ENCODE data around the gene XPNPEP1. TPM values are rescaled to one million over a fixed set of nuclear protein-coding genes. Genes with fewer than 3 reads are reported as not detected.

XPNPEP1 gene
- total RNA-seq, 4 donors from 2014 or later: 108 to 298 (median 127) TPM

DNA sequence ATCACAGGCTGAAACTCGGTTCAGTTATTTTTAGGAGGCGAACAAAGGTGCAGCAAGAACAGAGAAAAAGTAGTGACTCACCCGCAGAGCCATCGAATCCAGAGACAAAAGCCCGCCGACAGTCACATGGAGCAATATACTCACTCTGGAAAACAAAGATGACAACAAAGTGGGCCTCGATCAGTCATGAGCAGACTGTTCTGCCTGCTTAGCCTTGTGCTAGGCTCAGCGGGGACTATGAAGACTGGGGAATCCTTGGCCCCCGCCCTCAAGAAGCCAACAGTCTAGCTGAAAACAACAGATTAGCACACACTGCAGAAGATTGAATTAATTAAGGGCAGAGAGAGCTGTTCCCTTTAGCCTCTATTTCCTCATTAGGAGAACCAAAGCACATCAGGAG is 30.4 kb downstream of the XPNPEP1 start:
- Histone ChIP-seq H3K9me3 (no peaks in the 10 kb centered on the region), H3K36me3 (peaks cover 0 to 13% (median 3%) of the 10 kb centered on the region in 4 donors), H3K27ac (peak overlapping the region in 1 of 4 donors; percentile 30), H3K4me3 (no peak overlapping the region), H3K4me1 (peaks cover 7 to 50% (median 14%) of the 10 kb centered on the region in 4 donors), H3K27me3 (no peaks in the 10 kb centered on the region)
- intact Hi-C loops (cut with DNase I; ENCODE audit: low total_unique reads): no loop called here
- WGBS, 2 donors (ENCODE audit: low coverage in 1 of 2): 83 to 95% methylated on average over 3 to 9 of the region's 9 CpGs
- TF ChIP-seq POLR2AphosphoS5 (IDR thresholded peaks at IDR 0.05) (no peak), EP300 (IDR thresholded peaks at IDR 0.05; ENCODE audit: low read depth) (no peak), POLR2A (IDR thresholded peaks at IDR 0.05) (no peak)
- TF ChIP-seq, protein P1, sequence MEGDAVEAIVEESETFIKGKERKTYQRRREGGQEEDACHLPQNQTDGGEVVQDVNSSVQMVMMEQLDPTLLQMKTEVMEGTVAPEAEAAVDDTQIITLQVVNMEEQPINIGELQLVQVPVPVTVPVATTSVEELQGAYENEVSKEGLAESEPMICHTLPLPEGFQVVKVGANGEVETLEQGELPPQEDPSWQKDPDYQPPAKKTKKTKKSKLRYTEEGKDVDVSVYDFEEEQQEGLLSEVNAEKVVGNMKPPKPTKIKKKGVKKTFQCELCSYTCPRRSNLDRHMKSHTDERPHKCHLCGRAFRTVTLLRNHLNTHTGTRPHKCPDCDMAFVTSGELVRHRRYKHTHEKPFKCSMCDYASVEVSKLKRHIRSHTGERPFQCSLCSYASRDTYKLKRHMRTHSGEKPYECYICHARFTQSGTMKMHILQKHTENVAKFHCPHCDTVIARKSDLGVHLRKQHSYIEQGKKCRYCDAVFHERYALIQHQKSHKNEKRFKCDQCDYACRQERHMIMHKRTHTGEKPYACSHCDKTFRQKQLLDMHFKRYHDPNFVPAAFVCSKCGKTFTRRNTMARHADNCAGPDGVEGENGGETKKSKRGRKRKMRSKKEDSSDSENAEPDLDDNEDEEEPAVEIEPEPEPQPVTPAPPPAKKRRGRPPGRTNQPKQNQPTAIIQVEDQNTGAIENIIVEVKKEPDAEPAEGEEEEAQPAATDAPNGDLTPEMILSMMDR (IDR thresholded peaks at IDR 0.05): no peak
- DNase-seq: no peak
- in situ Hi-C loops (cut with MboI; ENCODE audit: low pct_ligation_motif_present in 1 of 4, low pct_unique_long_range_greater_than_20kb in 1 of 4, low sequenced_read_pairs in 3 of 4): loop anchor here in 2 of 4 donors (25.0 kb wide), 4 partner anchors 94 to 669 kb away; partner anchors contain the start of gene SMC3 (in 1 of the 2)

DNA sequence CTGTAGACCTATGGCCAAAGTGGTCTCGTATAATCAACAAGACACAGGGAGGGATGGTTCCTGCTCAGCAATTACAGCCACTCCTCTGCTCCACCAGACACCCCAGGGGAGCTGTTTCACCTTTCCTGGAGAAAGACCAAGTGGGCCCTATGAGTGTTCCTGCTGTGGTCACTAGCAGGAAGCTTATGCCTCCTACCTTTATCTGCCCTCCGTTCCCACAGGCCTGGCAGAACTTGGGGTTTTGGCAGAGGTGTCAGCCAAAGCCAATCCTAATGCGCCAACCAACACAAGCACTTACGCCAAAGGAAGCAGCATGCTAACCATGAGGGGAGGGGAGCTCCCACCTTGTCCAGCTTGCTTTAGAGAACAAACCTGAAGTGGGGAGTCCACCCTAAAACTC is 31.2 kb downstream of the XPNPEP1 start:
- H3K27ac ChIP-seq: no peak overlapping the region
- peaks cover 0 to 21% (median 5%) of the 10 kb centered on the region in 4 donors for H3K36me3 ChIP-seq
- in situ Hi-C loops (cut with MboI; ENCODE audit: low pct_ligation_motif_present in 1 of 4, low pct_unique_long_range_greater_than_20kb in 1 of 4, low sequenced_read_pairs in 3 of 4) (loop anchor here in 2 of 4 donors (25.0 kb wide), 4 partner anchors 95 to 670 kb away; partner anchors contain the start of gene SMC3 (in 1 of the 2)), intact Hi-C loops (cut with DNase I; ENCODE audit: low total_unique reads) (no loop called here)
- no peak for DNase-seq
- peaks cover 7 to 50% (median 14%) of the 10 kb centered on the region in 4 donors for H3K4me1 ChIP-seq
- no peaks in the 10 kb centered on the region for H3K9me3 ChIP-seq
- H3K4me3 ChIP-seq: no peak overlapping the region
- TF ChIP-seq, protein P1 (IDR thresholded peaks at IDR 0.05): no peak
- TF ChIP-seq POLR2AphosphoS5 (IDR thresholded peaks at IDR 0.05) (no peak), POLR2A (IDR thresholded peaks at IDR 0.05) (no peak), EP300 (IDR thresholded peaks at IDR 0.05; ENCODE audit: low read depth) (no peak)
- H3K27me3 ChIP-seq: no peaks in the 10 kb centered on the region
- 85% methylated on average over 4 of the region's 4 CpGs; no CpG with 5 or more reads in 1 of the 2 donors for WGBS, 2 donors (ENCODE audit: low coverage in 1 of 2)

DNA sequence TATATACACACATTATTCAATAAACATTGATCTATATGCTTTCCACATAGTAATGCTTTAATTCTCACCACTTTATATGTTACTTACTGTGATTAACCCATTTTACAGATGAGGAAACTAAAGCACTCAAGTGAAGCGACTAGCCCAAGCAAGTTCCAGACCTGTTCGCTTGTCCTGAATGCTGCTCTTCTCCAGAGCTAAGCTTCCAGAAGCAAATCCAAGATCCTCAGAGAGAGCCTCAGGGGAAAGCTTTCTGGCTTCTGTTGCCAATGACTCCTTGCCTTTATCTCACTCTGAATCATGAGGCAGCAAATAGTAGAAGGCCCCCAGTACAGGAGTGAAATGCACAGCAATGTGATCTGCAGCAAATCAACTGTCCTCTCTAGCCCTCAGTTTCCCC is 32.2 kb downstream of the XPNPEP1 start:
- Histone ChIP-seq H3K4me1 (peaks cover 7 to 49% (median 14%) of the 10 kb centered on the region in 4 donors), H3K27me3 (no peaks in the 10 kb centered on the region), H3K27ac (peak overlapping the region in 1 of 4 donors; percentile 41), H3K4me3 (no peak overlapping the region), H3K36me3 (peaks cover 0 to 21% (median 5%) of the 10 kb centered on the region in 4 donors), H3K9me3 (no peaks in the 10 kb centered on the region)
- intact Hi-C loops (cut with DNase I; ENCODE audit: low total_unique reads): no loop called here
- 95 to 100% methylated on average over 2 of the region's 2 CpGs for WGBS, 2 donors (ENCODE audit: low coverage in 1 of 2)
- in situ Hi-C loops (cut with MboI; ENCODE audit: low pct_ligation_motif_present in 1 of 4, low pct_unique_long_range_greater_than_20kb in 1 of 4, low sequenced_read_pairs in 3 of 4): loop anchor here in 2 of 4 donors (25.0 kb wide), 4 partner anchors 96 to 671 kb away; partner anchors contain the start of gene SMC3 (in 1 of the 2)
- TF ChIP-seq POLR2AphosphoS5 (IDR thresholded peaks at IDR 0.05) (no peak), EP300 (IDR thresholded peaks at IDR 0.05; ENCODE audit: low read depth) (no peak)
- DNase-seq: no peak

DNA sequence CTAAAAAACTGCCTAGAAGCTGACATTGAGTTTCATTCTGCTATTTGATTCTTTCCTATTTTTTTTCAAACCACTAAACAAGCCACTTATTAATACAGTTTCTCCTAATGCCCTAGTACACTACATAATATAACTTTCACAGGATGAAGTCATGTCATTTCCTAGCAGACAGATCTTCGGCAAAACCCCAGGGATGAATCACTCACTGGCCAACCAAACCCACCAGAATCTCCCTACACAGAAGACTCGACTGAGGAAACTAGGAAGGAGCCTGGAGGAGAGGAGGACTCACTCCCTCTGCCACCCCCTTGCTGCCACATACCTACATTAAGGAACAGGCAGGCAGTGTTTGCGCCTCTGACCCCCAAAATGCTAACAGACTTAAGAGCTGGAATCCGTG is 33.4 kb downstream of the XPNPEP1 start:
- H3K4me1 ChIP-seq: peaks cover 2 to 37% (median 4%) of the 10 kb centered on the region in 4 donors
- H3K27me3 ChIP-seq: no peaks in the 10 kb centered on the region
- no peak for TF ChIP-seq POLR2AphosphoS5 (IDR thresholded peaks at IDR 0.05)
- TF ChIP-seq EP300 (IDR thresholded peaks at IDR 0.05; ENCODE audit: low read depth): no peak
- TF ChIP-seq POLR2A (IDR thresholded peaks at IDR 0.05): no peak
- TF ChIP-seq, protein P1 (IDR thresholded peaks at IDR 0.05): no peak
- peak overlapping the region in 1 of 4 donors; percentile 41 for H3K27ac ChIP-seq
- in situ Hi-C loops (cut with MboI; ENCODE audit: low pct_ligation_motif_present in 1 of 4, low pct_unique_long_range_greater_than_20kb in 1 of 4, low sequenced_read_pairs in 3 of 4): loop anchor here in 3 of 4 donors (10.0 to 25.0 kb wide), 6 partner anchors 97 to 672 kb away; partner anchors contain the start of gene SMC3 (in 1 of the 3)
- H3K9me3 ChIP-seq: no peaks in the 10 kb centered on the region
- H3K36me3 ChIP-seq: peaks cover 0 to 21% (median 7%) of the 10 kb centered on the region in 4 donors
- WGBS, 2 donors (ENCODE audit: low coverage in 1 of 2): 33 to 72% methylated on average over 1 to 4 of the region's 4 CpGs
- H3K4me3 ChIP-seq: no peak overlapping the region
- intact Hi-C loops (cut with DNase I; ENCODE audit: low total_unique reads): loop anchor here (10.0 kb wide), 2 partner anchors 125 to 395 kb away; no protein-coding TSS in a partner anchor
- no peak for DNase-seq

All from transverse colon (tissue), 4 donors.